IMR-90 (cell line): ENCODE data around the gene MBOAT2. TPM values are rescaled to one million over a fixed set of nuclear protein-coding genes. Genes with fewer than 3 reads are reported as not detected.

Source experiments
- ATAC-seq: fragments of 200-7000 bp; cut with Tn5 transposase; 2 replicates; pipeline ENCODE4 v1.9.1; 2020; ENCODE audit warnings: low read depth, mild to moderate bottlenecking, moderate library complexity
- BruUV-seq: library from RNA; stranded (reverse); fragments of 400-500 nt; replicated peaks from 2 replicates; lab custom pipeline; 2021; lab: Mats Ljungman, UMichigan
- CTCF ChIA-PET: fragments of 300-600 bp; formaldehyde crosslinking; extraction: SDS; loops from one replicate; lab custom pipeline; 2021; ENCODE audit warnings: antibody characterized with exemption; lab: Yijun Ruan, JAX
- POLR2A ChIA-PET: fragments of 300-600 bp; sonication (Branson Sonifier 250); formaldehyde crosslinking; loops from one replicate; lab custom pipeline; 2022; ENCODE audit warnings: antibody characterized with exemption; ENCODE audit not compliant: unreplicated experiment; lab: Charles Lee
- DNase-seq: peaks from one replicate; pipeline ENCODE4 v3.0.0; 2013
- H2AFZ ChIP-seq: replicated peaks from 2 replicates; pipeline ENCODE3; 2013; ENCODE audit warnings: low read length, mild to moderate bottlenecking; ENCODE audit not compliant: poor library complexity
- H2AK5ac ChIP-seq: 2 replicates; pipeline ENCODE4 v1.6.1; 2013; ENCODE audit warnings: low read depth, low read length, inconsistent platforms
- H2AK9ac ChIP-seq: replicated peaks from 2 replicates; pipeline ENCODE3; 2013; ENCODE audit warnings: mild to moderate bottlenecking, low read depth, low read length, moderate library complexity; ENCODE audit not compliant: poor library complexity
- H2BK120ac ChIP-seq: 2 replicates; pipeline ENCODE4 v1.6.1; 2013; ENCODE audit warnings: low read depth, low read length, inconsistent platforms
- H2BK15ac ChIP-seq: 3 replicates; pipeline ENCODE4 v1.6.1; 2013; ENCODE audit warnings: low read depth, low read length, inconsistent platforms
- H2BK20ac ChIP-seq: 2 replicates; pipeline ENCODE4 v1.6.1; 2013; ENCODE audit warnings: low read depth, mild to moderate bottlenecking, inconsistent platforms, low read length, moderate library complexity
- H2BK5ac ChIP-seq: 2 replicates; pipeline ENCODE4 v1.6.1; 2013; ENCODE audit warnings: mild to moderate bottlenecking, low read depth, low read length, inconsistent platforms; ENCODE audit not compliant: poor library complexity, severe bottlenecking
- H3K14ac ChIP-seq: replicated peaks from 2 replicates; pipeline ENCODE4 v1.6.1; 2013; ENCODE audit warnings: low read depth, low read length, inconsistent platforms
- H3K18ac ChIP-seq: 2 replicates; pipeline ENCODE4 v1.6.1; 2013; ENCODE audit warnings: low read depth, low read length, control low read depth
- H3K23ac ChIP-seq: 2 replicates; pipeline ENCODE4 v1.6.1; 2013; ENCODE audit warnings: low read depth, low read length, inconsistent platforms
- H3K27ac ChIP-seq: 2 replicates; pipeline ENCODE4 v1.5.1; 2013; ENCODE audit warnings: mild to moderate bottlenecking, control low read depth, low read length; ENCODE audit not compliant: insufficient read depth
- H3K27me3 ChIP-seq: 2 replicates; pipeline ENCODE4 v1.6.1; 2013; ENCODE audit warnings: low read length; ENCODE audit not compliant: control insufficient read depth, insufficient read depth
- H3K36me3 ChIP-seq: 2 replicates; pipeline ENCODE4 v1.6.1; 2013; ENCODE audit warnings: low read length, mixed read lengths; ENCODE audit not compliant: control insufficient read depth, insufficient read depth
- H3K4ac ChIP-seq: 2 replicates; pipeline ENCODE4 v1.6.1; 2013; ENCODE audit warnings: low read depth, low read length, inconsistent platforms
- H3K4me1 ChIP-seq: 2 replicates; pipeline ENCODE4 v1.6.1; 2013; ENCODE audit warnings: low read length, mixed read lengths; ENCODE audit not compliant: control insufficient read depth, insufficient read depth
- H3K4me2 ChIP-seq: 2 replicates; pipeline ENCODE4 v1.6.1; 2013; ENCODE audit warnings: low read depth, mild to moderate bottlenecking, control low read depth, low read length, moderate library complexity
- H3K4me3 ChIP-seq: 2 replicates; pipeline ENCODE4 v1.5.1; 2013; ENCODE audit warnings: low read depth, mild to moderate bottlenecking, control low read depth, low read length, moderate library complexity; ENCODE audit not compliant: insufficient read depth
- H3K56ac ChIP-seq: 2 replicates; pipeline ENCODE4 v1.6.1; 2013; ENCODE audit warnings: low read length, inconsistent platforms; ENCODE audit not compliant: insufficient read depth; ENCODE audit errors: extremely low read depth
- H3K79me1 ChIP-seq, 2 experiments: 2 replicates each; pipeline ENCODE4 v1.6.1; 2013; ENCODE audit warnings: low read length in 2 of 2, inconsistent platforms in 1 of 2, low read depth in 1 of 2
- H3K9ac ChIP-seq: 2 replicates; pipeline ENCODE4 v1.6.1; 2013; ENCODE audit warnings: low read depth, low read length, control low read depth
- H3K9me1 ChIP-seq: 2 replicates; pipeline ENCODE4 v1.6.1; 2013; ENCODE audit warnings: low read length, inconsistent platforms; ENCODE audit not compliant: insufficient read depth
- H3K9me3 ChIP-seq: 2 replicates; pipeline ENCODE4 v1.6.1; 2013; ENCODE audit warnings: low read length; ENCODE audit not compliant: control insufficient read depth, insufficient read depth
- H4K20me1 ChIP-seq: 2 replicates; pipeline ENCODE4 v1.6.1; 2013; ENCODE audit warnings: low read length, inconsistent platforms; ENCODE audit not compliant: insufficient read depth
- H4K5ac ChIP-seq: 2 replicates; pipeline ENCODE4 v1.6.1; 2013; ENCODE audit warnings: mild to moderate bottlenecking, low read depth, low read length, control low read depth
- H4K8ac ChIP-seq, 2 experiments: 2 replicates each; pipeline ENCODE4 v1.6.1; 2013; ENCODE audit warnings: low read depth in 2 of 2, low read length in 2 of 2, control low read depth in 1 of 2, inconsistent platforms in 1 of 2
- H4K91ac ChIP-seq: 2 replicates; pipeline ENCODE4 v1.6.1; 2013; ENCODE audit warnings: low read depth, low read length, inconsistent platforms; ENCODE audit not compliant: insufficient read depth
- CHD1 ChIP-seq: IDR thresholded peaks from 2 replicates; pipeline ENCODE4 v1.6.1; 2012; ENCODE audit warnings: low read depth, low read length, improper control_type of control experiment
- FOS ChIP-seq: fragments of 150-350 bp; IDR thresholded peaks from 2 replicates; pipeline ENCODE4 v1.6.1; 2016; ENCODE audit warnings: low read depth, low read length
- MAZ ChIP-seq: IDR thresholded peaks from 2 replicates; pipeline ENCODE4 v1.6.1; 2012; ENCODE audit warnings: low read depth, mild to moderate bottlenecking, low read length, improper control_type of control experiment, moderate library complexity, borderline replicate concordance
- MXI1 ChIP-seq: IDR thresholded peaks from 2 replicates; pipeline ENCODE4 v1.6.1; 2012; ENCODE audit warnings: low read depth, mild to moderate bottlenecking, low read length, moderate library complexity, borderline replicate concordance
- POLR2A ChIP-seq: IDR thresholded peaks from 2 replicates; pipeline ENCODE4 v1.6.1; 2012; ENCODE audit warnings: mild to moderate bottlenecking, low read depth, low read length
- RAD21 ChIP-seq: IDR thresholded peaks from 2 replicates; pipeline ENCODE4 v1.6.1; 2012; ENCODE audit warnings: low read length, improper control_type of control experiment
- RCOR1 ChIP-seq: IDR thresholded peaks from 2 replicates; pipeline ENCODE4 v1.6.1; 2012; ENCODE audit warnings: mild to moderate bottlenecking, low read length, improper control_type of control experiment; ENCODE audit not compliant: insufficient replicate concordance
- RFX5 ChIP-seq: IDR thresholded peaks from 2 replicates; pipeline ENCODE4 v1.8.0; 2012; ENCODE audit warnings: low read depth, mild to moderate bottlenecking, low read length, moderate library complexity
- SMC3 ChIP-seq: fragments of 150-350 bp; IDR thresholded peaks from 2 replicates; pipeline ENCODE4 v1.6.1; 2016; ENCODE audit warnings: low read depth, mild to moderate bottlenecking, antibody characterized with exemption, low read length, moderate library complexity
- WGBS, 2 experiments: methylation state at CpG; one replicate each; pipeline versions ENCODE4 v1.1.5 to v1.1.7; 2013; ENCODE audit warnings: missing lambda C conversion rate in 2 of 2; ENCODE audit not compliant: insufficient read length in 1 of 2; ENCODE audit errors: extremely low coverage in 2 of 2; 5-methylcytosine and 5-hydroxymethylcytosine counted together
- dilution Hi-C: fragments of 300-500 bp; cut with HindIII; formaldehyde crosslinking; loops from one replicate; pipeline ENCODE4 v1.14.3; 2018; ENCODE audit warnings: low sequenced_read_pairs; ENCODE audit not compliant: unreplicated experiment
- in situ Hi-C: fragments of 300-500 bp; cut with MboI; formaldehyde crosslinking; loops from 3 replicates; pipeline ENCODE4 v1.14.3; 2019; ENCODE audit warnings: low sequenced_read_pairs, inconsistent platforms, mixed read lengths
- intact Hi-C: fragments of 100-400 bp; cut with micrococcal nuclease; formaldehyde crosslinking; loops from 2 replicates; pipeline ENCODE4 v1.10.0; 2022
- polyA plus RNA-seq, 3 experiments: library from polyadenylated mRNA; depleted of rRNA; stranded (reverse); fragments of >200 nt; gene quantifications; 2 replicates each; pipeline ENCODE4 v1.2.3, GENCODE V29; 2012; ENCODE audit warnings: low replicate concordance in 1 of 3
- total RNA-seq: library from RNA; depleted of rRNA; stranded (reverse); fragments of >200 nt; gene quantifications from 2 replicates; pipeline ENCODE4 v1.2.3, GENCODE V29; 2012
- TF ChIP-seq, protein P1 (sequence below): conservative IDR thresholded peaks from 2 replicates; pipeline ENCODE4 v1.5.1; 2012; ENCODE audit warnings: mild to moderate bottlenecking, low read depth, low read length, improper control_type of control experiment
- TF ChIP-seq, protein P2 (sequence below): fragments of 150-350 bp; IDR thresholded peaks from 2 replicates; pipeline ENCODE4 v1.6.1; 2016; ENCODE audit warnings: low read depth, mild to moderate bottlenecking, low read length, moderate library complexity, borderline replicate concordance
- TF ChIP-seq, protein P3 (sequence below): fragments of 150-350 bp; IDR thresholded peaks from 2 replicates; pipeline ENCODE4 v1.6.1; 2017; ENCODE audit warnings: mild to moderate bottlenecking, antibody characterized with exemption, low read length, low read depth

The MBOAT2 gene
- total and polyA plus RNA-seq, 2 of the 4 experiments (the other 2 are of a cell fraction) = 33.9 to 102 TPM

DNA sequence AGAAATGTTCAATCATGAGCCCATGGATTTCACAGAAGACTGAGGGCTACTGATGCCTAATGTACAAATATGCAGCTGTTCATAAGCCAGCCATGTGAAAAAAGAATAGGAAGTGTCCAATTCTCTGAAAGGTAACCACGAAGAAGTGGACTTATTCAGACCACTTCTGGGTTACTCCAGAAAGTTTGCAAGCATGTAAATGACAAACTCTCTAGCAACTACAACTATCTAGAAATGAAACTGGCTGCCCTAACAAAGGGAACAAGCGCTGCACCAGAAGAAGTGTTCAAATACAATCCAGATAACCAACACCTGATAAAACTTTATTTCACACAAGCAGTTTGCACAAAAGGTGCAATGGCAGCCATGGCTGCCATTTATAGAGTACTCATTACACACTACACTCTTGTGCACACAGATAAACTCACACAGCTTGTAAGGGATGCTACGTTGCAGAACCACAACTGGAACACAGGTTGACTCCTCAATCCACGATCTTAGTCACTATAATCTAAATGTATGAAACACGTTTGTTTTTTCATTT lies 13.9 kb downstream of the MBOAT2 start:
- peaks cover 18% of the 10 kb centered on the region for H3K4me1 ChIP-seq
- ChIA-PET CTCF (no interaction called here), POLR2A (no interaction called here)
- H3K23ac ChIP-seq = peak overlapping the region; percentile 69; the same call in 1 of the 2 replicates
- no peak overlapping the region for H2BK120ac ChIP-seq
- no peak overlapping the region for H2BK15ac ChIP-seq
- no peak overlapping the region for H2AFZ ChIP-seq
- in situ Hi-C loops (no loop called here), intact Hi-C loops (no loop called here), dilution Hi-C loops (no loop called here)
- H3K79me1 ChIP-seq = peaks cover 34 to 73% of the 10 kb centered on the region in 2 experiments
- no peak overlapping the region for H3K4ac ChIP-seq
- H3K56ac ChIP-seq = no peak overlapping the region
- WGBS, 2 experiments = 67% methylated on average over 2 of the region's 5 CpGs; no CpG with 5 or more reads in 1 of the 2 experiments
- no peak overlapping the region for H3K4me2 ChIP-seq
- H3K14ac ChIP-seq = 0 out of 2 replicates have a peak overlapping the region, but pooled peaks have one; percentile 52
- H3K9me1 ChIP-seq = peaks cover 19% of the 10 kb centered on the region
- H4K20me1 ChIP-seq = peaks cover 12% of the 10 kb centered on the region
- no peak overlapping the region for H3K9ac ChIP-seq
- H3K27ac ChIP-seq = no peak overlapping the region
- BruUV-seq = no TSS peak
- H4K8ac ChIP-seq = no peak overlapping the region
- no peak overlapping the region for H2BK20ac ChIP-seq
- no peak overlapping the region for H2BK5ac ChIP-seq
- DNase-seq (no peak), ATAC-seq (no peak)
- H3K36me3 ChIP-seq = no peaks in the 10 kb centered on the region
- H3K4me3 ChIP-seq = no peak overlapping the region
- no peak overlapping the region for H4K5ac ChIP-seq
- no peak overlapping the region for H2AK5ac ChIP-seq
- H3K18ac ChIP-seq = no peak overlapping the region
- H3K9me3 ChIP-seq = no peaks in the 10 kb centered on the region
- TF ChIP-seq, protein P1, sequence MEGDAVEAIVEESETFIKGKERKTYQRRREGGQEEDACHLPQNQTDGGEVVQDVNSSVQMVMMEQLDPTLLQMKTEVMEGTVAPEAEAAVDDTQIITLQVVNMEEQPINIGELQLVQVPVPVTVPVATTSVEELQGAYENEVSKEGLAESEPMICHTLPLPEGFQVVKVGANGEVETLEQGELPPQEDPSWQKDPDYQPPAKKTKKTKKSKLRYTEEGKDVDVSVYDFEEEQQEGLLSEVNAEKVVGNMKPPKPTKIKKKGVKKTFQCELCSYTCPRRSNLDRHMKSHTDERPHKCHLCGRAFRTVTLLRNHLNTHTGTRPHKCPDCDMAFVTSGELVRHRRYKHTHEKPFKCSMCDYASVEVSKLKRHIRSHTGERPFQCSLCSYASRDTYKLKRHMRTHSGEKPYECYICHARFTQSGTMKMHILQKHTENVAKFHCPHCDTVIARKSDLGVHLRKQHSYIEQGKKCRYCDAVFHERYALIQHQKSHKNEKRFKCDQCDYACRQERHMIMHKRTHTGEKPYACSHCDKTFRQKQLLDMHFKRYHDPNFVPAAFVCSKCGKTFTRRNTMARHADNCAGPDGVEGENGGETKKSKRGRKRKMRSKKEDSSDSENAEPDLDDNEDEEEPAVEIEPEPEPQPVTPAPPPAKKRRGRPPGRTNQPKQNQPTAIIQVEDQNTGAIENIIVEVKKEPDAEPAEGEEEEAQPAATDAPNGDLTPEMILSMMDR = no peak
- TF ChIP-seq FOS = no peak
- no peak for TF ChIP-seq SMC3
- TF ChIP-seq, protein P2, sequence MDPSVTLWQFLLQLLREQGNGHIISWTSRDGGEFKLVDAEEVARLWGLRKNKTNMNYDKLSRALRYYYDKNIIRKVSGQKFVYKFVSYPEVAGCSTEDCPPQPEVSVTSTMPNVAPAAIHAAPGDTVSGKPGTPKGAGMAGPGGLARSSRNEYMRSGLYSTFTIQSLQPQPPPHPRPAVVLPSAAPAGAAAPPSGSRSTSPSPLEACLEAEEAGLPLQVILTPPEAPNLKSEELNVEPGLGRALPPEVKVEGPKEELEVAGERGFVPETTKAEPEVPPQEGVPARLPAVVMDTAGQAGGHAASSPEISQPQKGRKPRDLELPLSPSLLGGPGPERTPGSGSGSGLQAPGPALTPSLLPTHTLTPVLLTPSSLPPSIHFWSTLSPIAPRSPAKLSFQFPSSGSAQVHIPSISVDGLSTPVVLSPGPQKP = no peak
- TF ChIP-seq RCOR1 = no peak
- TF ChIP-seq RAD21 = no peak
- TF ChIP-seq, protein P3, sequence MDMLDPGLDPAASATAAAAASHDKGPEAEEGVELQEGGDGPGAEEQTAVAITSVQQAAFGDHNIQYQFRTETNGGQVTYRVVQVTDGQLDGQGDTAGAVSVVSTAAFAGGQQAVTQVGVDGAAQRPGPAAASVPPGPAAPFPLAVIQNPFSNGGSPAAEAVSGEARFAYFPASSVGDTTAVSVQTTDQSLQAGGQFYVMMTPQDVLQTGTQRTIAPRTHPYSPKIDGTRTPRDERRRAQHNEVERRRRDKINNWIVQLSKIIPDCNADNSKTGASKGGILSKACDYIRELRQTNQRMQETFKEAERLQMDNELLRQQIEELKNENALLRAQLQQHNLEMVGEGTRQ = no peak
- TF ChIP-seq POLR2A = no peak
- no peak for TF ChIP-seq RFX5
- TF ChIP-seq MXI1 = no peak
- no peak for TF ChIP-seq CHD1
- TF ChIP-seq MAZ = no peak
- H3K27me3 ChIP-seq = no peaks in the 10 kb centered on the region
- H2AK9ac ChIP-seq = no peak overlapping the region
- no peak overlapping the region for H4K91ac ChIP-seq
